ENCODE data around the gene DAP3.
"Not testable (repeated sequence)": the region's sequence is repeated elsewhere in the genome, so short reads cannot be mapped to it uniquely, and the experiment has no call there.

DAP3 gene

GRCh38 chr1:155689081-155689607, at the start of gene DAP3:
Gene DAP3 (plus strand): TSS chr1:155689091. CDS start chr1:155709780, 20,689 bp downstream.
- not testable (repeated sequence) for FAIRE-seq

GRCh38 chr1:155640367-155640766, 48.5 kb upstream of the DAP3 start:
- FAIRE-seq = no peak

GRCh38 chr1:155642559-155643180, 46.2 kb upstream of the DAP3 start:
- not testable (repeated sequence) for FAIRE-seq

GRCh38 chr1:155643230-155643629, 45.7 kb upstream of the DAP3 start:
- no peak for FAIRE-seq

DNA sequence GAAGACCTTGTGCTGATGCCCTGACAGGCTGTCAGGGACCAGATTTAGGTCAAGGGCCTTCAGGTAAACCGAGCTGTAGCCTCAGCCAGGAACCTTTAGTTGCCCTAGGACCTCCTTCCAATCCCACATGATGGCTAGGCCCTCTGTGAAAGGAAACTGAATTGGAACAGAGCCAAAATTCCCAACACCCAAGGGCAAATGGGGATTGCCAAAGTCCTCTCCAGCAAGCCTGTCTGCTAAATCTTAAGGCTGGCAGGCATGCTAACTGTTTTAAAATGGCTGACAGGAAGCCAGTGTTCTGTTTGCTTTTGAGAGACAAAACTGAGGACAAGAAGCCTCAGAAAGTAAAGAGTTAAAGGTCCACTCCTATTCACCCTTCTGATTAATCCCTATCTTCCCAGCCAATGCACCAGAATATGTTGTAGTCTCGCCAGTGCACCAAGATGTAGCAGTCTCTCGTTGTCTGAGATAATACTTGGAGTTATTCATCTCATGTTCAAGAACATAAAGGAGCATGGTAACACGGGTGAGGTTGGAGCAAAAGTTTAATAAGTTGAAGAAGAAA, 43.8 kb upstream of the DAP3 start:
- no peak for FAIRE-seq

- no peak for FAIRE-seq
Observed at GRCh38 chr1:155645648-155646047, 43.2 kb upstream of the DAP3 start.

DNA sequence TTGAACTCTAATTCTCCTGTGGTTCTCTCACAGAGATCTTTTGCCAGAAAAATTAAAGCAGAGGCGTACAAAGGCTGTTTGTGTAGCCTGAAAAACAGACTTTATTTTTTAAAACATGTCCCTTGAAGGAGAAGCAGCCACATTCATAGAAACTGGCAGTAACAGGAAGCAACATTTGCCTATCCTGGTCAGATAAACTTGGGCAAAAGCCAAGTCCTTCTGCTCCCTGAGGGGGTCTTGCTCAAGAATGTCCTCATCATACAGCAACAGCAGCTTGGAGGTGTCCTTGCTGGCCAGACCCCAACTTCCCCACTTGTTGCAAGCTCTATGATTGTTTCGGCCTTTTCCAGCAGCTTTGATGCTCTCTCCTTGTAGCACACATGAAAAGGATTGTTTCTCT, 42.6 kb upstream of the DAP3 start:
- no peak for FAIRE-seq

DNA sequence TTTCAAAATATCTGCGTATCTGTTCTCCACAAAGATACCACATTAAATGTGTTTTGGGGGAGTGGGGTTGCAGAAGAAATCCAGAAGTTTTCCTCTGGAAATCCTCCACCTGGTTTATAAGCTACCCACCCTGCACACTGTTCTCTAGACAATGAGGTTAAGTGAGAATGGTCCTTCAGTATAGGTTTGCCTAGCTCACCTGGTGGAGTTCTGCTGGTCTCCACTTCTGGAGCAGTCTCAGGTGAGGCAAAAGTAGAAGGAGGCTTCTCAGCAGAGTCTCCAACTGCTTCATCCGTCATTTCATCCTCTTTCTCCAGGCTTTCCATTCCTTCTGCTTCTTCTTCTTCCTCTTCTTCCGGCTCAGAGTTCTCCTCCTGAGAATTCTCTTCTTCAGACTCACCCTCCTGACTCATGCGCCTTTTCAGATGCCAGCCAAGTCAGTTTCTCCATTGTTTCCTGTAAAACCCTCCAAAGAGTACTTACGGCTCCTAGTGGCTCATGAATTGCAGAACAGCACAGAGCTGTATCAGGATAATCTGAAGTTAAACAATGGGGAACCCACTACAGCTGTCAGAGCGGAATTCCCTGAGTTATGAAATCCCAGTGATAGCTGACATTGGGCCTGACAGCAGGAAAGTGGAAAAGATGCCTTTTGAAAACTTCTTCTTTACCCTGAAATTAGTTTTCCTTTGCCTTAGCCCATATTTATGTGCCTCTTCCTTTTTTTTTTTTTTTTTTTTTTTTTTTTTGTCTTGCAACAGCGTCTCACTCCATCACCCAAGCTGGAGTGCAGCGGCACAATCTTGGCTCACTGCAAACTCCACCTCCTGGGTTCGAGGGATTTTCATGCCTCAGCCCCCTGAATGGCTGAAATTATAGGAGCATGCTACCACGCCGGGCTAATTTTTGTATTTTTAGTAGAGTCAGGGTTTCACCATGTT, 40.4 kb upstream of the DAP3 start:
- peak; percentile 85 for FAIRE-seq

DNA sequence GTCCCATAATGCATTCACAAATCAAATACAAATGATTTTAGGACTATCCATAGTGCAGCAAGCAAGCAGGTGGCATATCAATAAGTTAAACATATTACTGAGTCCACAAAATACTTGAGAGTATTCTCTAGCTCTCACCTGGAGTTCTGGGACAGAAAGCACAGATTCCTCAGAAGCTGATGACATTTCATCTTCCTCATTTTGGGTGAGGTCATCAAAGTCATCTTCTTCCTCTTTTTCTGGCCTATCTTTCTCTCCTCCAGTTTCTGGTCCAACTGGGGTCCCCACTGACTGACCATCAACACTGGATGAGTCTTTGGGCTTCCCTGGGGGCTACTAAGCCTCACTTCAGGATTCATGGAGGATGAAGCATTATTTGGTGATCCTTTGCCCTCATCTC, 39.2 kb upstream of the DAP3 start:
- FAIRE-seq = no peak

- no peak for FAIRE-seq
Observed at GRCh38 chr1:155650231-155650757, 38.6 kb upstream of the DAP3 start.

- FAIRE-seq = peak; percentile 82
Observed at GRCh38 chr1:155651861-155652661, 36.8 kb upstream of the DAP3 start.

GRCh38 chr1:155652951-155653350, 35.9 kb upstream of the DAP3 start:
- no peak for FAIRE-seq

GRCh38 chr1:155657463-155657862, 31.4 kb upstream of the DAP3 start:
- FAIRE-seq = no peak

DNA sequence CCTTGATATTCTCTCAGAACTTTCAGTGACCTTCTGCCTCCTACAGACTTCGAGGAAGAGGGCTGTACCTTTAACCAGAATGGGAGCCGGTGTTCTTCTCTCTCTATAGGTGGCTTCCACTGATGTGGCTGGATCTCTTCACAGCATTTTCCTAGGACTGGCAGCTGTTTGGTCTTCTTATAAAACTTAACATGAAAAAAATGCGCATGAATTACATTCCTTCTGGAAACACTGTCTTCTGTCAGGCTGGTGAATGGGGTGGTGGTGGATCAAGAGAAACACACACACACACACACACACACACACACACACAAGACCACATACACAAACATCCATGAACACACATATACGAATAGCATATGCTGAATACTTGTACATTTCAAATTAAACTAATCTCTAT, 27.7 kb upstream of the DAP3 start:
- not testable (repeated sequence) for FAIRE-seq

DNA sequence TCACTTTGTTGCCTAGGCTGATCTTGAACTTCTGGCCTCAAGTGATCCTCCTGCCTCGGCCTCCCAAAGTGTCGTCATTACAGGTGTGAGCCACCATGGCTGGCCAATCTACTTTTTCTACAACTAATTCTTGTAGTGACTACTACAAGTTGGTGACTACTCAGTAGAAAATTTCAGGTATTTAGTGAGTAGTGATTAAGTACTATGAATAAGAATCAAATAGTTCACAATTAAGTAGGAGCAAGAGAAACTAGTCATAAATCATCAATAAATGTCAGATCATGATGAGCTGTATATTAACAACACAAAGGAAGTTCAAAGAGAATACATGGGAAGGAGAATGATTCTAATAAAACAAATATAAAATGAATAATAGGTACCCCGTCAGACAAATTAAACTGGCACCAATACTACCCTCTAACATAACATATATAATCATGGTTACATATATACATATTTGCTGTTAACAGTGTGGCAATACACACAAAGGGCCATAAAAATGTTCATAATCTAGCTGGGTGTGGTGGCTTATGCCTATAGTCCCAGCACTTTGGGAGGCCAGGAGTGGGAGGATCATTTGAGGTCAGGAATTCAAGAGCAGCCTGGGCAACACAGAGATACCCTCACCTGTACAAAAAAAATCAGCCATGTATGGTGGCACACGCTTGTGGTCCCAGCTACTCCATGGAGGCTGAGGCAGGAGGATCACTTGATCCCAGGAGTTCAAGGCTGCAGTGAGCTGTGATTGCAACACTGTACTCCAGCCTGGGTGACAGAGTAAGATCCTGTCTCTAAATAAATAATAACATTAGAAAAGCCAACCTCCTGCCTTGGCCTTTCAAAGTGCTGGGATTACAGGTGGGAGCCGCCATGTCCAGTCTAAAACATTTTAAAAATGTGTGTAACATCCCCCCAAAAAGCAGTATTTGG, 19.4 kb upstream of the DAP3 start:
- no peak for FAIRE-seq

GRCh38 chr1:155671750-155672149, 17.1 kb upstream of the DAP3 start:
- no peak for FAIRE-seq

- no peak for FAIRE-seq
Observed at GRCh38 chr1:155673003-155673402, 15.9 kb upstream of the DAP3 start.

DNA sequence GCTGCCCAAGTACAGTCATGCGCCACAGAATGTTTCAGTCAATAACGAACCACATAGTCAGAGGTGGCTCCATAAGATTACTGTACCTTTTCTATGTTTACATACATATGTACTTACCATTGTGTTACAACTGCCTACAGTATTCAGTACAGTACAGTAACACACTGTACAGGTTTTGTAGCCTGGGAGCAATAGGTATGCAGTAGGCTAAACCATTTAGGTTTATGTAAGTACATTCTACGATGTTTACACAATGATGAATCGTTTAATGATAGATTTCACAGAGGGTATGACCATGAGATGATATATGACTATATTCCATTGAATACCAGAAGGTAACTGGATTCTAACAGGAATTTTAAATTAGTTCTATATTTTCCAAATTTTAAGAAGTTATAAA, 10.9 kb upstream of the DAP3 start:
- no peak for FAIRE-seq

GRCh38 chr1:155678992-155679391, 9.9 kb upstream of the DAP3 start:
- FAIRE-seq = not testable (repeated sequence)

- no peak for FAIRE-seq
Observed at GRCh38 chr1:155680531-155680930, 8.4 kb upstream of the DAP3 start.

GRCh38 chr1:155681776-155682175, 7.1 kb upstream of the DAP3 start:
- FAIRE-seq = no peak
